Liver (tissue), 9 donors: ENCODE measurements around the gene CBFA2T3. TPM values are rescaled to one million over a fixed set of nuclear protein-coding genes. Genes with fewer than 3 reads are reported as not detected.
"Not testable (repeated sequence)": the region's sequence is repeated elsewhere in the genome, so short reads cannot be mapped to it uniquely, and the experiment has no call there.

Source experiments
- DNase-seq: peaks from one replicate; pipeline ENCODE4 v3.0.0-alpha.2; 2017; ENCODE audit warnings: low spot score
- H3K27ac ChIP-seq, 2 donors: one replicate each; pipeline ENCODE4 v1.7.0; 2013; ENCODE audit warnings: inconsistent platforms in 2 of 2, low read length in 2 of 2, control low read depth in 1 of 2, low read depth in 1 of 2, mild to moderate bottlenecking in 1 of 2
- H3K27me3 ChIP-seq, 4 donors: one replicate each; pipeline versions ENCODE4 v1.6.1 to v1.7.0; 2013; ENCODE audit warnings: low read length in 3 of 4, inconsistent platforms in 1 of 4, mild to moderate bottlenecking in 1 of 4, moderate library complexity in 1 of 4; ENCODE audit not compliant: control insufficient read depth in 4 of 4, insufficient read depth in 4 of 4
- H3K36me3 ChIP-seq, 4 donors: one replicate each; pipeline versions ENCODE4 v1.6.1 to v1.7.0; 2013; ENCODE audit warnings: low read length in 3 of 4, mild to moderate bottlenecking in 3 of 4, low read depth in 1 of 4, moderate library complexity in 1 of 4; ENCODE audit not compliant: control insufficient read depth in 4 of 4, insufficient read depth in 3 of 4
- H3K4me1 ChIP-seq, 4 donors: one replicate each; pipeline versions ENCODE4 v1.6.1 to v1.7.0; 2013; ENCODE audit warnings: low read length in 3 of 4, mild to moderate bottlenecking in 3 of 4, moderate library complexity in 1 of 4; ENCODE audit not compliant: control insufficient read depth in 4 of 4, insufficient read depth in 4 of 4
- H3K4me3 ChIP-seq, 3 donors: one replicate each; pipeline versions ENCODE4 v1.6.1 to v1.7.0; 2013; ENCODE audit warnings: low read length in 3 of 3, control low read depth in 1 of 3, low read depth in 1 of 3, mild to moderate bottlenecking in 1 of 3
- H3K9ac ChIP-seq, 2 donors: one replicate each; pipeline ENCODE4 v1.7.0; 2013; ENCODE audit warnings: low read length in 2 of 2, mild to moderate bottlenecking in 2 of 2, moderate library complexity in 2 of 2, control low read depth in 1 of 2, low read depth in 1 of 2
- H3K9me3 ChIP-seq, 4 donors: one replicate each; pipeline versions ENCODE4 v1.6.1 to v1.7.0; 2013; ENCODE audit warnings: low read length in 3 of 4; ENCODE audit not compliant: control insufficient read depth in 4 of 4
- FOXA1 ChIP-seq: IDR thresholded peaks from 2 replicates; pipeline ENCODE4 v1.6.1; 2016; ENCODE audit warnings: antibody characterized with exemption
- RXRA ChIP-seq, 2 donors: IDR thresholded peaks; 2 replicates each; pipeline ENCODE4 v1.6.1; 2017 to 2018; ENCODE audit warnings: antibody characterized with exemption in 2 of 2, mild to moderate bottlenecking in 1 of 2
- TAF1 ChIP-seq: conservative IDR thresholded peaks from 2 replicates; pipeline ENCODE4 v1.6.1; 2016; ENCODE audit warnings: antibody characterized with exemption, mild to moderate bottlenecking
- WGBS: extraction: QIAGEN DNeasy Blood & Tissue Kit; methylation state at CpG from one replicate; pipeline ENCODE4 v1.1.7; 2013; 5-methylcytosine and 5-hydroxymethylcytosine counted together
- polyA plus RNA-seq, 2 donors: library from polyadenylated mRNA; stranded (reverse) in 1 of 2; unstranded in 1 of 2; fragments of 200-250 nt in 1 of 2; fragments of >200 nt in 1 of 2; fragmentation: Nextera tagmentation in 1 of 2; extraction: Ambion mirVana in 1 of 2; gene quantifications; one replicate each; pipeline versions ENCODE4 v1.2.1 to v1.2.3, GENCODE V29; 2013 to 2015
- total RNA-seq, 2 donors: library from RNA; depleted of rRNA; stranded (reverse); fragments of >200 nt; gene quantifications; one replicate each; pipeline ENCODE4 v1.2.3, GENCODE V29; 2014
- TF ChIP-seq, protein P1 (sequence below): IDR thresholded peaks from 2 replicates; pipeline ENCODE4 v1.6.1; 2016; ENCODE audit warnings: antibody characterized with exemption, mild to moderate bottlenecking
- TF ChIP-seq, protein P2 (sequence below): IDR thresholded peaks from 2 replicates; pipeline ENCODE4 v1.6.1; 2016; ENCODE audit warnings: antibody characterized with exemption
- TF ChIP-seq, protein P3 (sequence below): fragments of 150-350 bp; IDR thresholded peaks from 2 replicates; pipeline ENCODE4 v1.5.1; 2017; ENCODE audit warnings: improper control_type of control experiment, low read depth, low read length; ENCODE audit not compliant: missing input control
- donor health status: healthy.
- donor health status: healthy.
- donor health status: healthy.
- donor health status: healthy.
- donor health status: healthy.

The CBFA2T3 gene
- total and polyA plus RNA-seq, 4 donors = 1.4 to 4.5 (median 3.1) TPM

DNA sequence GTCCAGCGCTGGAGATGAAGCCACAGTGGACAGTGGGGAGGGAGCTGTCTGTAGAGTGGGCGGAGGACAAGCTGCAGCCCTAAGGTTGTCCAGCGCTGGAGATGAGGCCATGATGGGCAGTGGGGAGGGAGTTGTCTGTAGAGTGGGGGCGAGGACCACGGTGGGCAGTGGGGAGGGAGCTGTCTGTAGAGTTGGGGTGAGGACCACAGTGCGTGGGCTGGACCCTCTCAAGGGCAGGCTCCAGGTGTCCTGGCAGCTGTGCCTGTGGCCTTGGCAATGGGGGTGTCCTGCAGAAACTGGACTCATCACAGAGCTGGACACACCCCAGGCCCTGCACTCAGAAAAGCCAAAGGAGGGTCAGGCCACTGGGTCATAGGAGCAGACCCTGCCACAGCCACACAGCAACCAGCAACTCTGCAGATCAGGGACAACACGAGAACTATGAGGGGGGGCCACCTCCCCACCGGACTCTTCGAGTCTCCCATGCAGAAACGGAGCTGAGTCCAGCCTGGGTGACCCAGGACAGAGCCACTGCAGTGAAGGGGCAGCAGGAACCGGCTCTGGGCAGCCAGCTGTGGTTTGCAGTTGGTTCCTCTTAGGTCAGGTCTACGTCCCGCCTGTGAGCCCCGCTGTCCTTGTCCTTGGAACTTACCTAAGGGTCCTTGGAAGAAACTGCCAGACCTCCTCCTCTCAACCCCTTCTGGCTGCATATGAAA lies 33.4 kb upstream of the CBFA2T3 start:
- Histone ChIP-seq H3K27me3 (no peaks in the 10 kb centered on the region), H3K36me3 (no peaks in the 10 kb centered on the region), H3K9me3 (no peaks in the 10 kb centered on the region), H3K4me1 (no peaks in the 10 kb centered on the region), H3K9ac (no peak overlapping the region), H3K27ac (no peak overlapping the region), H3K4me3 (no peak overlapping the region)
- TF ChIP-seq RXRA (IDR thresholded peaks at IDR 0.05) = no peak
- DNase-seq = no peak
- 73% methylated on average over 14 of the region's 14 CpGs for WGBS

DNA sequence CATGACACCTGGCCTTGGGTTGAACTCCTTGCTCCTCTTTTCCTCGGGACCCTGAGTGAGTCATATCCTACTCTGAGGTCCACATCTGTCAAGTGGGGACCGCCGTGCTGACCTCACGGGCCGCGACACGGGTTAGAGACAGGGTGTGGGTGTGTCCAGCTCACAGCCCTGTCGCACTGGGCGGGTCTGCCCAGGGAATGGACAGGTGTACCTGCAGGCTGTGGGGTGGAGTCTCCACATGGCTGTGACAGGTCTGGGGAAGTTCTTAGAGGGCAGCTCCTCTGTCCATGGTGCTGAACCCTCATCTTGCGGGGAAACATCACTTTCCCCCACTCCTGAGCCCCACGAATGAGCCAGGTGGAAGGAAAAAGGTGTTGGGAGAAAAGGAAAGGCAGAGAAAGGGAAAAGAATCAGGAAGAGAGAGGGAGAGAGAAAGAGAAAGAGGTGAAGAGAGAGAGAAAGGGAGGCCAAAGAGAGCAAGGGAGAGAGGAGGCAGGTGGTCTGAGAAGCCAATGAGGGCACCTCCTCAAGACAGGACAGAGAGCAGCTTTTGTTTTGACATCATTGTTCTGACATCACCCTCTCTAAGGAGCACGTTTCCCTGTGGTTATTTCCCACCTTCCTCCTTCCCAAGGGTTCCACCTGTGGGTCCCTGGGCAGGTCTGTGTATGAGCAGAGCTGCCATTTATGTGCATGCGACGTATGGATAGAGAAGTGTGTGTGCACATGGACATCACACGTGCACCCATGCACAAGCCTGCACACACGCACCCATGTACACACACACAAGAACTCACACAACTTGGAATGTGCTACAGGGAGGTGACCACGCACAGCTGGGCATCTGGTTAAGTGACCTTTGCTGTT lies 32.6 kb upstream of the CBFA2T3 start:
- no peak for DNase-seq
- Histone ChIP-seq H3K9me3 (no peaks in the 10 kb centered on the region), H3K9ac (no peak overlapping the region), H3K4me1 (no peaks in the 10 kb centered on the region), H3K27me3 (no peaks in the 10 kb centered on the region), H3K36me3 (no peaks in the 10 kb centered on the region), H3K27ac (no peak overlapping the region), H3K4me3 (no peak overlapping the region)
- TF ChIP-seq, protein P1, sequence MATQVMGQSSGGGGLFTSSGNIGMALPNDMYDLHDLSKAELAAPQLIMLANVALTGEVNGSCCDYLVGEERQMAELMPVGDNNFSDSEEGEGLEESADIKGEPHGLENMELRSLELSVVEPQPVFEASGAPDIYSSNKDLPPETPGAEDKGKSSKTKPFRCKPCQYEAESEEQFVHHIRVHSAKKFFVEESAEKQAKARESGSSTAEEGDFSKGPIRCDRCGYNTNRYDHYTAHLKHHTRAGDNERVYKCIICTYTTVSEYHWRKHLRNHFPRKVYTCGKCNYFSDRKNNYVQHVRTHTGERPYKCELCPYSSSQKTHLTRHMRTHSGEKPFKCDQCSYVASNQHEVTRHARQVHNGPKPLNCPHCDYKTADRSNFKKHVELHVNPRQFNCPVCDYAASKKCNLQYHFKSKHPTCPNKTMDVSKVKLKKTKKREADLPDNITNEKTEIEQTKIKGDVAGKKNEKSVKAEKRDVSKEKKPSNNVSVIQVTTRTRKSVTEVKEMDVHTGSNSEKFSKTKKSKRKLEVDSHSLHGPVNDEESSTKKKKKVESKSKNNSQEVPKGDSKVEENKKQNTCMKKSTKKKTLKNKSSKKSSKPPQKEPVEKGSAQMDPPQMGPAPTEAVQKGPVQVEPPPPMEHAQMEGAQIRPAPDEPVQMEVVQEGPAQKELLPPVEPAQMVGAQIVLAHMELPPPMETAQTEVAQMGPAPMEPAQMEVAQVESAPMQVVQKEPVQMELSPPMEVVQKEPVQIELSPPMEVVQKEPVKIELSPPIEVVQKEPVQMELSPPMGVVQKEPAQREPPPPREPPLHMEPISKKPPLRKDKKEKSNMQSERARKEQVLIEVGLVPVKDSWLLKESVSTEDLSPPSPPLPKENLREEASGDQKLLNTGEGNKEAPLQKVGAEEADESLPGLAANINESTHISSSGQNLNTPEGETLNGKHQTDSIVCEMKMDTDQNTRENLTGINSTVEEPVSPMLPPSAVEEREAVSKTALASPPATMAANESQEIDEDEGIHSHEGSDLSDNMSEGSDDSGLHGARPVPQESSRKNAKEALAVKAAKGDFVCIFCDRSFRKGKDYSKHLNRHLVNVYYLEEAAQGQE = peak; percentile 99
- TF ChIP-seq TAF1 (no peak), FOXA1 (no peak)
- TF ChIP-seq, protein P2, sequence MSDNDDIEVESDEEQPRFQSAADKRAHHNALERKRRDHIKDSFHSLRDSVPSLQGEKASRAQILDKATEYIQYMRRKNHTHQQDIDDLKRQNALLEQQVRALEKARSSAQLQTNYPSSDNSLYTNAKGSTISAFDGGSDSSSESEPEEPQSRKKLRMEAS = no peak
- TF ChIP-seq, protein P3, sequence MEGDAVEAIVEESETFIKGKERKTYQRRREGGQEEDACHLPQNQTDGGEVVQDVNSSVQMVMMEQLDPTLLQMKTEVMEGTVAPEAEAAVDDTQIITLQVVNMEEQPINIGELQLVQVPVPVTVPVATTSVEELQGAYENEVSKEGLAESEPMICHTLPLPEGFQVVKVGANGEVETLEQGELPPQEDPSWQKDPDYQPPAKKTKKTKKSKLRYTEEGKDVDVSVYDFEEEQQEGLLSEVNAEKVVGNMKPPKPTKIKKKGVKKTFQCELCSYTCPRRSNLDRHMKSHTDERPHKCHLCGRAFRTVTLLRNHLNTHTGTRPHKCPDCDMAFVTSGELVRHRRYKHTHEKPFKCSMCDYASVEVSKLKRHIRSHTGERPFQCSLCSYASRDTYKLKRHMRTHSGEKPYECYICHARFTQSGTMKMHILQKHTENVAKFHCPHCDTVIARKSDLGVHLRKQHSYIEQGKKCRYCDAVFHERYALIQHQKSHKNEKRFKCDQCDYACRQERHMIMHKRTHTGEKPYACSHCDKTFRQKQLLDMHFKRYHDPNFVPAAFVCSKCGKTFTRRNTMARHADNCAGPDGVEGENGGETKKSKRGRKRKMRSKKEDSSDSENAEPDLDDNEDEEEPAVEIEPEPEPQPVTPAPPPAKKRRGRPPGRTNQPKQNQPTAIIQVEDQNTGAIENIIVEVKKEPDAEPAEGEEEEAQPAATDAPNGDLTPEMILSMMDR = no peak
- WGBS = 56% methylated on average over 17 of the region's 17 CpGs

DNA sequence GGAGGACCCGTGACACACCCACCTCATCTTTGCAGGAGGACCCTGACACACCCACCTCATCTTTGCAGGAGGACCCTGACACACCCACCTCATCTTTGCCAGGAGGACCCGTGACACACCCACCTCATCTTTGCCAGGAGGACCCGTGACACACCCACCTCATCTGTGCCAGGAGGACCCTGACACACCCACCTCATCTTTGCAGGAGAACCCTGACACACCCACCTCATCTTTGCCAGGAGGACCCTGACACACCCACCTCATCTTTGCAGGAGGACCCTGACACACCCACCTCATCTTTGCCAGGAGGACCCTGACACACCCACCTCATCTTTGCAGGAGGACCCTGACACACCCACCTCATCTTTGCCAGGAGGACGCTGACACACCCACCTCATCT lies 31.8 kb upstream of the CBFA2T3 start:
- 54% methylated on average over 4 of the region's 4 CpGs for WGBS
- H3K4me3 ChIP-seq, H3K4me1 ChIP-seq, H3K9ac ChIP-seq, H3K27me3 ChIP-seq, H3K9me3 ChIP-seq, DNase-seq, H3K27ac ChIP-seq, H3K36me3 ChIP-seq: not testable (repeated sequence)
